Karpas-422 (cell line): ENCODE data around the gene PCTP. TPM values are rescaled to one million over a fixed set of nuclear protein-coding genes. Genes with fewer than 3 reads are reported as not detected.
A peak's percentile ranks its signal among the peaks of the same experiment; 100 is the strongest.

ENCODE experiments used
- DNase-seq: peaks from one replicate; pipeline ENCODE4 v3.0.0-alpha.2; 2015
- H2AFZ ChIP-seq: fragments of 200-600 bp; sonication (generic); 2 replicates; pipeline ENCODE4 v1.6.1; 2014; ENCODE audit warnings: antibody characterized with exemption, low read length, mixed read lengths
- H3K27ac ChIP-seq: fragments of 200-600 bp; sonication (generic); 2 replicates; pipeline ENCODE4 v1.5.1; 2014; ENCODE audit warnings: mild to moderate bottlenecking, low read length, moderate library complexity
- H3K27me3 ChIP-seq: fragments of 200-600 bp; sonication (generic); 2 replicates; pipeline ENCODE4 v1.6.1; 2014; ENCODE audit warnings: low read length, mixed read lengths
- H3K36me3 ChIP-seq: fragments of 200-600 bp; sonication (generic); 2 replicates; pipeline ENCODE4 v1.6.1; 2014; ENCODE audit warnings: low read length, mixed read lengths; ENCODE audit not compliant: insufficient read depth
- H3K4me1 ChIP-seq: fragments of 200-600 bp; sonication (generic); 2 replicates; pipeline ENCODE4 v1.6.1; 2014; ENCODE audit warnings: mild to moderate bottlenecking, low read length, mixed read lengths
- H3K4me2 ChIP-seq: fragments of 200-600 bp; sonication (generic); 2 replicates; pipeline ENCODE4 v1.6.1; 2014; ENCODE audit warnings: low read length, low read depth, mild to moderate bottlenecking; ENCODE audit not compliant: poor library complexity, severe bottlenecking
- H3K4me3 ChIP-seq: fragments of 200-600 bp; sonication (generic); 2 replicates; pipeline ENCODE4 v1.5.1; 2014; ENCODE audit warnings: mild to moderate bottlenecking, antibody characterized with exemption, low read length, mixed read lengths
- H3K79me2 ChIP-seq: fragments of 200-600 bp; sonication (generic); 2 replicates; pipeline ENCODE4 v1.6.1; 2014; ENCODE audit warnings: mild to moderate bottlenecking, low read length, mixed read lengths
- H3K9ac ChIP-seq: fragments of 200-600 bp; sonication (generic); 2 replicates; pipeline ENCODE4 v1.6.0; 2014; ENCODE audit warnings: low read length
- H3K9me2 ChIP-seq: fragments of 200-600 bp; sonication (generic), shearing (Covaris generic); replicated peaks from 2 replicates; pipeline ENCODE4 v1.6.0; 2014; ENCODE audit warnings: mild to moderate bottlenecking, low read length, moderate library complexity; ENCODE audit not compliant: insufficient read depth
- H3K9me3 ChIP-seq: fragments of 300-700, 200-600 bp; sonication (generic); 2 replicates; pipeline ENCODE4 v1.6.1; 2014; ENCODE audit warnings: low read length, mixed read lengths
- H4K20me1 ChIP-seq: fragments of 200-600 bp; sonication (generic); 2 replicates; pipeline ENCODE4 v1.6.1; 2014; ENCODE audit warnings: mild to moderate bottlenecking, antibody characterized with exemption, low read length, low read depth; ENCODE audit not compliant: insufficient read depth
- total RNA-seq: library from RNA; depleted of rRNA; stranded (reverse); fragments of >200 nt; shearing (Covaris generic); gene quantifications from 2 replicates; pipeline ENCODE4 v1.2.3, GENCODE V29; 2014; ENCODE audit warnings: low replicate concordance

PCTP gene
- total RNA-seq, 1 experiment from 2014 or later, result 15.1 TPM

DNA sequence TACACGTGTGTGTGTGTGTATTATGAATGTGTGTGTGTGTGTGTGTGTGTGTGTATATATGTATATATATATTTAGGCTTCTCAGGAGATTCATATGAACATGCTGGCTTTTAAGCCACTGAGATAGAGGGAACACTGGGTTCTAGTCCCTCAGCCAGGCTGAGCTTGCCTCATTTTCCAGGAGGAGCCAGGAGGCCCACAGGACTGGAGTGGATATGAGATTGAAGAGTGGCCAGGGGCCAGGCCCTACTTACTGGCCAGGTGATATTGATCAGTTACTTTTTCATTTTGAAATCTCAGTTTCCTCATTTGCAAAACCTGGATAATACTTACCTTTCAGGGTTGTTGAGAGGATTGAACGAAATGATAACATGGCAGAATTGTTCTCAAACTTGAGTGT, 5.8 kb downstream of the PCTP start:
- H3K9ac ChIP-seq, result no peak overlapping the region
- no peaks in the 10 kb centered on the region for H3K9me2 ChIP-seq
- no peak overlapping the region for H3K27ac ChIP-seq
- no peak overlapping the region for H3K4me2 ChIP-seq
- H3K79me2 ChIP-seq, result no peaks in the 10 kb centered on the region; the same call in 1 of the 2 replicates
- H4K20me1 ChIP-seq, result no peaks in the 10 kb centered on the region; the same call in 1 of the 2 replicates
- H3K36me3 ChIP-seq, result no peaks in the 10 kb centered on the region
- no peak overlapping the region for H2AFZ ChIP-seq
- peaks cover 16% of the 10 kb centered on the region for H3K4me1 ChIP-seq
- no peak for DNase-seq
- no peaks in the 10 kb centered on the region for H3K9me3 ChIP-seq
- no peak overlapping the region for H3K4me3 ChIP-seq
- no peaks in the 10 kb centered on the region for H3K27me3 ChIP-seq

DNA sequence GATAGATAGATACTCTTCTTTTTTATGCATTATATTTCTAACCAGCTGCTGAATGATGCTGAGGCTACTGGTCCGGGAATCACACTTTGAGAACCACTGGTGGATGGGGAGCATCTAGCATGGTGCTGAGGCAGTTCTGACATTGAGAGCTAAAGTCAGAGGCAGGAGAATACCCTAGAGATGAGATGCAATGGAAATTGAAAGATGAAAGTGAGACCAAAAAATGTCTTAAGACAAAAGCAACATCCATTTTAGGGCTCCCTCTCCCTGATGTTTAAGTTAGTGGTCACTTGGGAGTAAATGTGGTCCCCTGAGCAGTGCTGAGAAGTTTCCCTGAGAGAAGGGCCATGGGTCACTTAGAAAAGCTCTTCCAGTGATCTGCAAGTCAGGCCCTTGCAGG, 6.8 kb downstream of the PCTP start:
- Histone ChIP-seq H3K36me3 (no peaks in the 10 kb centered on the region), H3K4me2 (no peak overlapping the region), H3K9ac (no peak overlapping the region), H3K27me3 (no peaks in the 10 kb centered on the region), H3K4me3 (no peak overlapping the region), H3K9me2 (no peaks in the 10 kb centered on the region), H3K9me3 (no peaks in the 10 kb centered on the region), H3K79me2 (no peaks in the 10 kb centered on the region), H3K4me1 (peaks cover 9% of the 10 kb centered on the region), H3K27ac (no peak overlapping the region), H2AFZ (no peak overlapping the region), H4K20me1 (no peaks in the 10 kb centered on the region; the same call in 1 of the 2 replicates)
- DNase-seq, result no peak

DNA sequence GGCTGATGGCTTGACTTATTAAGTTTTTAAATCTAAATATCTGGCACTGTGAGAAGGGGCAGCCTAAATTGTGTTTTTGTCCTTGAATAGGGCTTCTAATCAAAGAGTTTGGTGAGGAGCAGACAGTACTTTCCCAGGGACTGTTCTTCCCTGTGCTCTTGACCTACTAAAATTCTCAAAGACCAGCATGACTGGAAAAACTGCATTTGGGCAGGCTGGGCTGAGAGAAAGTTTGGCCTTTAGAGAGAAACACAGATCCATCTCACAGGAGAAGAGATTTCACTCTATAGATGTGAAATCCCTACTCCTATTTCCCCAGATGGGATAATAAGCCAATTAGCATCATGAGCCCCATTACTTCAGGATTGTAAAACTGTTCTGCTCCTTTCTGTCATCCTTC, 7.3 kb downstream of the PCTP start:
- no peak overlapping the region for H3K9ac ChIP-seq
- peaks cover 9% of the 10 kb centered on the region for H3K4me1 ChIP-seq
- H4K20me1 ChIP-seq, result no peaks in the 10 kb centered on the region; the same call in 1 of the 2 replicates
- H3K27ac ChIP-seq, result no peak overlapping the region
- DNase-seq, result no peak
- no peaks in the 10 kb centered on the region for H3K9me2 ChIP-seq
- H3K36me3 ChIP-seq, result no peaks in the 10 kb centered on the region
- H3K27me3 ChIP-seq, result no peaks in the 10 kb centered on the region
- no peak overlapping the region for H2AFZ ChIP-seq
- no peaks in the 10 kb centered on the region for H3K79me2 ChIP-seq
- H3K4me3 ChIP-seq, result no peak overlapping the region
- no peaks in the 10 kb centered on the region for H3K9me3 ChIP-seq
- H3K4me2 ChIP-seq, result no peak overlapping the region

DNA sequence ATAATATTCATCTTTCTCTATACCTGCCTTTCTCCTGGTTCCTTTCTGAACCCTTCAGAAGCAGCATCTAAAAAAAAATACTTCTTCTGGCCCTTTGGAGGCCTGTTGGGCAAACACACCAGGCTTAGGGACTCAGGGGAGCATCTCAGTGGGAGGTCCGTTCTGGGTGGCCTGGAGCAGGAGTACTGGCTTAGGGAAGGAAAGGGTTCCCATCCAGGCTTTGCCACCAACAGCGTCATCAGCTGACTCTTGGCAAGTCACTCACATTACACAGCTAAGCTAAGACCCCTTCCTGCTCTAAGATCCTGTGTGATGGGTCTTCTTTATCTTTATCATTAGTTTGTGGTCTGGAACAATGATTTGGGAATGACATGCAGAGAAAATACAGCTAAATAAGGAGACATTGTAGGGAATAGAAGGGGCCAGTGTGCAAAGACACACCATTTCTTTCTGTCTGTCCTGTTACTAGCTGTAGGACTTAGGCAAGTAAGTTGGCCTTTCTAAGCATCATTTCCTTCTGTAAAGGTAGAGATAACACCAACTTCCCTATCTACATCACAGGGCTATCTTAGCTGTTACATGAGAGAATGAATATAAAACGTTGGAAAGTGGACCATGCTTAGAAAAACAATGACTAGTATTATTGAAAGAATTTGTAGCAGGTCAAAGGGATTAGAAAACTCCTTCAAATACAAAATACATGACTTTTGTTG, 9.9 kb downstream of the PCTP start:
- no peak overlapping the region for H3K4me2 ChIP-seq
- DNase-seq, result no peak
- H3K27me3 ChIP-seq, result no peaks in the 10 kb centered on the region
- H3K27ac ChIP-seq, result no peak overlapping the region
- H3K36me3 ChIP-seq, result no peaks in the 10 kb centered on the region
- H2AFZ ChIP-seq, result no peak overlapping the region
- no peaks in the 10 kb centered on the region for H3K9me3 ChIP-seq
- H3K4me3 ChIP-seq, result no peak overlapping the region
- H3K9ac ChIP-seq, result no peak overlapping the region
- H3K9me2 ChIP-seq, result no peaks in the 10 kb centered on the region
- H3K4me1 ChIP-seq, result peaks cover 14% of the 10 kb centered on the region
- no peaks in the 10 kb centered on the region for H3K79me2 ChIP-seq
- H4K20me1 ChIP-seq, result no peaks in the 10 kb centered on the region; the same call in 1 of the 2 replicates

DNA sequence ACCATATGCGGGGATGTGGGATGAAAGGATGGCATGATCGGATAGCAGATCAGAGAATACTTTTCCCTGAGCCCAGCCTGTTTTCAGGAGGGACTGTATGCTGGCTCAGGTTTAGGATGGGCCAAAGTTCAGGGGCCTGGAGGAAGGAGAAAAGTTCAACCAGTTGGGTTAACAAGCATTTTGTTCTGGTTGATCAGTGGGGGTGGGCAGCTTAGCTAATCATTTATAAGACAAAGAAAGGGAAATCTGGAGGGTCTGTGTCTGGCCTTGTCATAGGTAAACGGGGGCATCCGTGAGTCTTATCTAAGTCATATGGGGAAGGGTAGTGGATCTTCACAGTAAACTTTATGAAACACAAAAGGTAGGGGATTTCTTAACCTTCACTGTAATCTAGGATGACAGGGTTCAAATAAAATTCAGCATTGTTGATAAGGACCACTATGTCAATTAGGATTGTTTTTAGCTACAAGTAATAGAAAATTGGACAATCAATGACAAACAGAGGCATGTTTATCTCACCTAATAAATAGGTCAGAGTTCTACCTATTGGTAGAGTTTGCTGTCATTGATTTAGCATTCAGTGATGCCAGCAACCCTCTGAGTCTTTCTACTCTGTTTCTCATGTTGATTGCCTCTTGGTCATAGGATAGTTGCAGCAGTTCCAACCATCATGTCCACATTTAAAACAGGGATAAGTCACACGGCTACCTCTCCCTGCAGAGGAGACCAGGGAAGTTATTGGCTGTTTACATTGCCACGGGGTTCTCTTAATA, 11.4 kb downstream of the PCTP start:
- no peaks in the 10 kb centered on the region for H3K36me3 ChIP-seq
- H3K4me3 ChIP-seq, result no peak overlapping the region
- H2AFZ ChIP-seq, result no peak overlapping the region
- H3K9me3 ChIP-seq, result no peaks in the 10 kb centered on the region
- no peak overlapping the region for H3K4me2 ChIP-seq
- DNase-seq, result no peak
- no peaks in the 10 kb centered on the region for H3K79me2 ChIP-seq
- no peaks in the 10 kb centered on the region for H3K27me3 ChIP-seq
- H3K9me2 ChIP-seq, result no peaks in the 10 kb centered on the region
- peaks cover 7% of the 10 kb centered on the region for H3K4me1 ChIP-seq
- no peaks in the 10 kb centered on the region; the same call in 1 of the 2 replicates for H4K20me1 ChIP-seq
- H3K27ac ChIP-seq, result no peak overlapping the region
- H3K9ac ChIP-seq, result no peak overlapping the region

DNA sequence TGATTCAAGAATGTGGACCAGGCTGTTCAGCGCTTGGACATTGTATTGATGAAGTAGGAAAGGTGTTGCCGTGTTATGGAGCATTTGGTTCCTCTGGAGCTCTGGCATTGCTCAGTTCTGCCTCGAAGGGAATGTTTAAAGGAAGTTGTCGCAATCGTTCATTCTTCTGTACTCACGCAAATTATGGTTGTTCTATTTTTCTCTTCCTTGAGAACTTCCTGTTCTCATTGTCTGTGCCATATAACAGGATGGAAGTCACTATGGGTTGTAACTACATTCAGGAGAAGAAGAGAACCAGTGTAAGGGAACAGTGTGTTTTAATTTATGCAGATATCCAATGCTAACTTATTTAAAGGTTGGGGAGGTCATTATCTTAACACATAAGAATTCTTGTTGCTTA, 13.0 kb downstream of the PCTP start:
- peak overlapping the region; percentile 33 for H3K4me2 ChIP-seq
- DNase-seq, result no peak
- no peak overlapping the region for H2AFZ ChIP-seq
- H3K36me3 ChIP-seq, result no peaks in the 10 kb centered on the region
- no peaks in the 10 kb centered on the region for H3K9me3 ChIP-seq
- H3K4me3 ChIP-seq, result 0 out of 2 replicates have a peak overlapping the region, but pooled peaks have one; percentile 20
- no peaks in the 10 kb centered on the region for H4K20me1 ChIP-seq
- H3K79me2 ChIP-seq, result no peaks in the 10 kb centered on the region
- H3K9me2 ChIP-seq, result no peaks in the 10 kb centered on the region
- H3K27me3 ChIP-seq, result no peaks in the 10 kb centered on the region
- no peak overlapping the region for H3K9ac ChIP-seq
- no peak overlapping the region for H3K27ac ChIP-seq
- peaks cover 7% of the 10 kb centered on the region for H3K4me1 ChIP-seq

DNA sequence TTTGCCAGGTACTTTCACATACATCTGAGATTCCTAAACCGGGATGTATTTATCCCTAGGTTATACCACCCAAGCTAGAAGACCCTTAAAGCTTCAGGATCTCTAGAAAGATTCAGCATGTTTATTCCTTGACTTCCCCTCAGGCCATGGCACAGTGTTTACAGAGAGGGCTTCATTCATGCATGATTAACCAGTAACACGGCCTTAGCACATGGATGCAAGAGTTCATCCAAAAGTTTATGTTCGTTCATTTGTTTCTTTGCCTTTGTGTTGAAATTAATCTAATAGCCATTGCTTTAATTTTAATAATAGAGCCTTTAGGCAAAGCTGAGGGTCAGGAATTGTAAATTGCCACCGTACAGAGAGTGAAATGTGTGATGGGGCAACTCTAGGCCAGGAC, 13.8 kb downstream of the PCTP start:
- H3K79me2 ChIP-seq, result no peaks in the 10 kb centered on the region
- DNase-seq, result no peak

DNA sequence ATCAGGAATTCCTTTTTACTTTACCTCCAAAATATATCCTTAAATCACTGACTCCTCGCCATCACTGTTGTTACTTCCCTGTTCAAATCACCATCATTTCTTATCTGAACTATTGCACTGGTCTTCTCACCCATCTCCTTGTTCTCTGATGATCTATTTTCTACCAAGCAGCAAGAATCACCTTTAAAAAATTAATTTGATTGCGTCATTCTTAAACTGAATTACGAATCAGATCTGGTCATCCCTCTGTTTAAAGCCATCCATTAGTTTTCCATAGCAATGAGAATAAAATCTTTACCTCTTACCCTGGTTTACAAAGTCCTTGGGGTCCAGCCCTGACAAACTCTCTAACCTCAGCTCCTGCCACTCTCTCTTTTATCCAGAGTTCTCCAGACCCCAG, 14.6 kb downstream of the PCTP start:
- Histone ChIP-seq H3K4me1 (peaks cover 7% of the 10 kb centered on the region), H3K4me2 (no peak overlapping the region), H3K4me3 (no peak overlapping the region), H3K27me3 (no peaks in the 10 kb centered on the region), H3K27ac (no peak overlapping the region), H3K36me3 (no peaks in the 10 kb centered on the region), H4K20me1 (no peaks in the 10 kb centered on the region), H3K9me3 (no peaks in the 10 kb centered on the region), H3K9me2 (no peaks in the 10 kb centered on the region), H3K9ac (no peak overlapping the region), H3K79me2 (no peaks in the 10 kb centered on the region), H2AFZ (no peak overlapping the region)
- DNase-seq, result no peak

More for the DNA sequence above, 13.8 kb downstream of the PCTP start:
- Histone ChIP-seq H3K9ac (no peak overlapping the region), H3K4me1 (peaks cover 7% of the 10 kb centered on the region), H3K4me2 (no peak overlapping the region), H4K20me1 (no peaks in the 10 kb centered on the region), H3K36me3 (no peaks in the 10 kb centered on the region), H3K4me3 (no peak overlapping the region), H2AFZ (no peak overlapping the region), H3K9me3 (no peaks in the 10 kb centered on the region), H3K27me3 (no peaks in the 10 kb centered on the region), H3K27ac (no peak overlapping the region), H3K9me2 (no peaks in the 10 kb centered on the region)
